GM12878 (cell line): ENCODE data around the gene DNMT3L. TPM values are rescaled to one million over a fixed set of nuclear protein-coding genes. Genes with fewer than 3 reads are reported as not detected.
A peak's percentile ranks its signal among the peaks of the same experiment; 100 is the strongest.
"Not testable (repeated sequence)": the region's sequence is repeated elsewhere in the genome, so short reads cannot be mapped to it uniquely, and the experiment has no call there.

Source experiments
- ATAC-seq: fragments of 200-7000 bp; cut with Tn5 transposase; 3 replicates; pipeline ENCODE4 v1.9.1; 2020; ENCODE audit warnings: mild to moderate bottlenecking, moderate library complexity
- BruUV-seq: library from RNA; stranded (reverse); fragments of 400-500 nt; replicated peaks from 2 replicates; lab custom pipeline; 2021; lab: Mats Ljungman, UMichigan
- CTCF ChIA-PET: fragments of 300-600 bp; sonication (Branson Sonifier 250); formaldehyde crosslinking; extraction: SDS; loops from one replicate; lab custom pipeline; 2021; ENCODE audit warnings: inconsistent platforms; lab: Yijun Ruan, JAX
- POLR2A ChIA-PET: fragments of 350-600 bp; formaldehyde crosslinking; extraction: SDS; loops from one replicate; lab custom pipeline; 2021; ENCODE audit warnings: inconsistent platforms; lab: Charles Lee
- RAD21 ChIA-PET: fragments of 300-600 bp; sonication (Branson Sonifier 250); formaldehyde crosslinking; loops from one replicate; lab custom pipeline; 2023; ENCODE audit warnings: antibody characterized with exemption; ENCODE audit not compliant: unreplicated experiment; lab: Charles Lee
- SMC1A ChIA-PET: fragments of 300-600 bp; sonication (Branson Sonifier 250); formaldehyde crosslinking; loops from one replicate; lab custom pipeline; 2023; ENCODE audit not compliant: unreplicated experiment, uncharacterized antibody; lab: Charles Lee
- DNase-seq: peaks from one replicate; pipeline ENCODE4 v3.0.0-alpha.2; 2011; ENCODE audit warnings: low read depth, low spot score
- FAIRE-seq: peaks from 3 replicates; lab custom pipeline; 2011; peaks lifted over from hg19 to GRCh38; lab: Jason Lieb, UNC
- H2AFZ ChIP-seq: 2 replicates; pipeline ENCODE4 v1.6.0; 2011; ENCODE audit warnings: low read depth, low read length, control low read depth; ENCODE audit not compliant: control insufficient read depth
- H3K27ac ChIP-seq: 2 replicates; pipeline ENCODE4 v1.5.1; 2011; ENCODE audit warnings: control low read depth; ENCODE audit not compliant: control insufficient read depth, insufficient read depth
- H3K27me3 ChIP-seq, 2 experiments: replicated peaks in 1 of 2; 2 replicates each; pipeline versions ENCODE4 v1.6.0 to v1.6.1; 2011; ENCODE audit warnings: low read length in 1 of 2; ENCODE audit not compliant: control insufficient read depth in 2 of 2, insufficient read depth in 2 of 2
- H3K36me3 ChIP-seq, 2 experiments: 2 replicates each; pipeline ENCODE4 v1.5.1; 2011; ENCODE audit warnings: low read length in 1 of 2; ENCODE audit not compliant: control insufficient read depth in 2 of 2, insufficient read depth in 2 of 2
- H3K4me1 ChIP-seq: 2 replicates; pipeline ENCODE4 v1.6.1; 2011; ENCODE audit warnings: mild to moderate bottlenecking, low read length, moderate library complexity, mixed read lengths; ENCODE audit not compliant: control insufficient read depth, insufficient read depth
- H3K4me2 ChIP-seq: 2 replicates; pipeline ENCODE4 v1.6.0; 2011; ENCODE audit warnings: control low read depth; ENCODE audit not compliant: control insufficient read depth, insufficient read depth
- H3K4me3 ChIP-seq: fragments of 200-600 bp; sonication (generic); 2 replicates; pipeline ENCODE4 v1.5.1; 2016
- H3K79me2 ChIP-seq: 2 replicates; pipeline ENCODE4 v1.6.0; 2011; ENCODE audit warnings: low read length; ENCODE audit not compliant: control insufficient read depth, insufficient read depth
- H3K9ac ChIP-seq: 2 replicates; pipeline ENCODE4 v1.8.0; 2011; ENCODE audit warnings: low read length, control low read depth, mixed read lengths; ENCODE audit not compliant: control insufficient read depth, insufficient read depth
- H3K9me3 ChIP-seq: replicated peaks from 3 replicates; pipeline ENCODE4 v1.5.1; 2011; ENCODE audit warnings: mild to moderate bottlenecking, low read length; ENCODE audit not compliant: control insufficient read depth, insufficient read depth
- H4K20me1 ChIP-seq: 2 replicates; pipeline ENCODE4 v1.6.0; 2011; ENCODE audit not compliant: control insufficient read depth, insufficient read depth
- WGBS: methylation state at CpG from one replicate; pipeline ENCODE4 v1.1.6; 2016; ENCODE audit warnings: low lambda C conversion rate; ENCODE audit not compliant: insufficient replicate concordance, insufficient coverage; ENCODE audit errors: missing lambda C conversion rate; 5-methylcytosine and 5-hydroxymethylcytosine counted together
- in situ Hi-C: fragments of 300-500 bp; cut with MboI; formaldehyde crosslinking; loops from 9 replicates; pipeline ENCODE4 v1.14.3; 2018; ENCODE audit warnings: mixed read lengths
- intact Hi-C: fragments of 100-400 bp; cut with micrococcal nuclease; formaldehyde crosslinking; loops from one replicate; pipeline ENCODE4 v1.14.2; 2022; ENCODE audit not compliant: unreplicated experiment
- polyA plus RNA-seq, 11 experiments: library from polyadenylated mRNA; depleted of rRNA in 4 of 11; unstranded in 6 of 11; stranded (reverse) in 5 of 11; fragments of >200 nt; fragmentation: Nextera tagmentation in 4 of 11; fragmentation: Illumina TruSeq in 1 of 11; extraction: Ambion mirVana in 4 of 11; extraction: Trizol in 1 of 11; gene quantifications; 1 replicate in 1 of 11; 2 replicates in 10 of 11; pipeline versions ENCODE4 v1.2.1 to v1.2.3, GENCODE V29; 2011 to 2016; ENCODE audit warnings: inconsistent platforms in 2 of 11, missing spikeins in 2 of 11, low read depth in 1 of 11
- total RNA-seq, 4 experiments: library from RNA; depleted of rRNA in 3 of 4; stranded (reverse); fragments of >200 nt in 3 of 4; fragmentation: Illumina TruSeq in 1 of 4; extraction: Trizol in 1 of 4; gene quantifications; 2 replicates each; pipeline versions ENCODE4 v1.2.1 to v1.2.3, GENCODE V29; 2013 to 2021

Gene DNMT3L
- total and polyA plus RNA-seq, 10 of the 15 experiments (the other 5 are each of a cell fraction or from before 2014, with no cell fraction given) = not detected

GRCh38 chr21:44243980-44244379 is 17.7 kb downstream of the DNMT3L start:
- H4K20me1 ChIP-seq, H3K9ac ChIP-seq, H3K79me2 ChIP-seq, H2AFZ ChIP-seq, intact Hi-C loops, DNase-seq, H3K9me3 ChIP-seq, H3K36me3 ChIP-seq, H3K4me1 ChIP-seq, BruUV-seq, CTCF ChIA-PET, H3K4me2 ChIP-seq, H3K4me3 ChIP-seq, H3K27ac ChIP-seq, SMC1A ChIA-PET, RAD21 ChIA-PET, POLR2A ChIA-PET, in situ Hi-C loops, H3K27me3 ChIP-seq: not testable (repeated sequence)
- no CpG with 5 or more reads among the region's 15 CpGs for WGBS
- FAIRE-seq (peak; percentile 100), ATAC-seq (peak; percentile 66)

GRCh38 chr21:44241281-44241680 is 20.4 kb downstream of the DNMT3L start:
- not testable (repeated sequence) for H3K36me3 ChIP-seq
- ATAC-seq = peak; percentile 70
- peak; percentile 95 for FAIRE-seq

DNA sequence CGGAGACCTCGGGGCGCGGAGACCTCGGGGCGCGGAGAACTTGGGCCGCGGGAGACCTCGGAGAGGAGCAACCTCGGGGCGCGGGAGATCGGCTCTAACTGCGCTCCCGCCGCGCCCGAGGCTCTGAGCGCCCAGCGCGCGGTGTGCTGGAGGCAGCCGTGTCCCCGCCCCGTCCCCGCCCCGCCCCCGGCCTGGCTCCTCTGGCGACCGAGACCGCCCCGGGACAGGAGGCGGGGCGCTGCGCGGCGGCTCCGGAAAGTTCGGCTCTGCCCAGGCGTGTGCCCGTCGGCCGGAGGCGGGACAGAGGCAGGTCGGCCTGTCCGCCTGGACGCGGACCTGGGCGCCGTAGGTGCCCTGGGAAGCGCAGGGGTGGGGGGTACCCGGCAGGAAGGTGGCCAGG is 20.9 kb downstream of the DNMT3L start, which contains the start of gene ICOSLG:
ICOSLG (minus strand) TSS at position 102 of the 400 bp plus-strand sequence. CDS start 126 bp downstream, outside the sequence.
- SMC1A ChIA-PET, FAIRE-seq, CTCF ChIA-PET: not testable (repeated sequence)

More at GRCh38 chr21:44241281-44241680, 20.4 kb downstream of the DNMT3L start:
- POLR2A ChIA-PET, H3K4me3 ChIP-seq, DNase-seq, SMC1A ChIA-PET, H4K20me1 ChIP-seq, intact Hi-C loops, H3K27ac ChIP-seq, RAD21 ChIA-PET, H3K9me3 ChIP-seq, in situ Hi-C loops, H3K4me2 ChIP-seq, H3K9ac ChIP-seq, BruUV-seq, H3K27me3 ChIP-seq, CTCF ChIA-PET, H3K4me1 ChIP-seq, H2AFZ ChIP-seq, H3K79me2 ChIP-seq: not testable (repeated sequence)
- WGBS = no CpG with 5 or more reads among the region's 27 CpGs

DNA sequence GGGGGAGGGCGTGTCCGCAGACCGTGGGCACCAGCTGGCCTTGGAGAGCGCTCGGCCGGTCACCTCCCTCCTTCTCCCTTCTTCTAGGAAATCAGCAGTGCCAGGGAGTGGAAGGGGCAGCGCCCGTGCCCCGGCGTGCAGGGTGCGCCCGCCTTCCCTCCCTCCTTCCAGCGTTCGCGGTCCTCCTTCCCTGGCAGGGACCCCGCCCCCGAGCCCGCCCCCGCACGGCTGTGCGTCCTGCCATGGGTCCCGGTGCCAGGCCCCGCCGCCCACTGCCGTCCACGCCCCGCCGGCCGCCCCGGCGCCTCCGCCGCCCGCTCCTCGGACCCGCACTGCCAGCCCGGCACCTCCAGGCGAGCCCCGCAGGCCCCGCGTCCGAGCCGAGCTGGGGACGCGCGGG is 21.3 kb downstream of the DNMT3L start:
- H3K79me2 ChIP-seq, H3K9me3 ChIP-seq, CTCF ChIA-PET, H3K27me3 ChIP-seq, H4K20me1 ChIP-seq, H3K36me3 ChIP-seq, SMC1A ChIA-PET, H3K4me2 ChIP-seq, ATAC-seq, in situ Hi-C loops, H2AFZ ChIP-seq, DNase-seq, H3K4me3 ChIP-seq, RAD21 ChIA-PET, H3K27ac ChIP-seq, FAIRE-seq, H3K4me1 ChIP-seq, BruUV-seq, POLR2A ChIA-PET, intact Hi-C loops, H3K9ac ChIP-seq: not testable (repeated sequence)
- no CpG with 5 or more reads among the region's 46 CpGs for WGBS

More for the DNA sequence above, 20.9 kb downstream of the DNMT3L start, which contains the start of gene ICOSLG:
- RAD21 ChIA-PET, BruUV-seq, H3K9ac ChIP-seq, H3K27ac ChIP-seq, H3K27me3 ChIP-seq, H3K4me3 ChIP-seq, H3K4me1 ChIP-seq, H2AFZ ChIP-seq, DNase-seq, H3K9me3 ChIP-seq, H3K4me2 ChIP-seq, H4K20me1 ChIP-seq, H3K36me3 ChIP-seq, in situ Hi-C loops, H3K79me2 ChIP-seq, intact Hi-C loops, POLR2A ChIA-PET: not testable (repeated sequence)
- WGBS = no CpG with 5 or more reads among the region's 53 CpGs
- ATAC-seq = peak; percentile 63
